NCI-H1930 (cell line): ENCODE results near the gene LRRIQ4.

ENCODE experiments used
- DNase-seq, 2 experiments: peaks; one replicate each; lab custom pipeline; 2025; lab: John Stamatoyannopoulos, UW

The LRRIQ4 gene

GRCh38 chr3:169809230-169809795, 3.4 kb upstream of the LRRIQ4 start:
- DNase-seq, result no peak

GRCh38 chr3:169811631-169812331, 889 bp upstream of the LRRIQ4 start:
- peak; percentile 12 to 14 for DNase-seq

GRCh38 chr3:169813278-169813677, 608 bp downstream of the LRRIQ4 start:
- no peak for DNase-seq

DNA sequence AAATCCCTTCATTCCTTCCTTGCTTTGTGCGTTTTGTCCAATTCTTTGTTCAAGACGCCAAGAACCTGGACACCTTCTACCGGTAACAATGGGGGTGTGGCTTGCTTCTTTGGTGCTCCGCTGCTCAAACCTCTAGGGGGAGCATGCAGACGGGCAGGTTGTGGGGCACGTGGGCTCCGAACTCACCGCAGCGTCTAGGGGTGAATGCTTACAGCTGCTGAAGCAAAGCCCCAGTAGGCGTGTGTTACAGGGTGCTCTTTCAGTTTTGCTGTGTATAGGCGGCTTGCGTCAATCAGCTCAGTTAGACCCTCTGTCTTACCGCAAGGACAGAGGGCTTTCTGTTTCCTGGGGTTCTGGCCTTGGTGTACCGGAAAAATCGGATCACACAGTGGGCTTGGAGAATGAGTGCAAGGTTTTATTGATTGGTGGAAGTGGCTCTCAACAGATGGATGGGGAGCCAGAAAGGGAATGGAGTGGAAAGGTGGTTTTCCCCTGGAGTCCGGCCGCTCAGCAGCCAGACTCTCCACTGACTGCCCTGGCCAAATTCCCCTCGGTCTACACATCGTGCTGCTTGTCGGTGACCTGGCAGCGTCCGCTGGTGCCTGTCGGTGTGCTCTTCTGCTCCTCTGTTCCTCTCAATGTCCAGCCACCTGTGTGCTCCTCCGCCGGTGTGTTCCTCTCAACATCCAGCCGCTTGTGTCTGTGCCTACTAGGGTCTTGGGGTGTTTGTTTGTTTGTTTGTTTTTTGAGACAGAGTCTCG, 1.3 kb downstream of the LRRIQ4 start:
- peak; percentile 13 to 18 for DNase-seq

DNA sequence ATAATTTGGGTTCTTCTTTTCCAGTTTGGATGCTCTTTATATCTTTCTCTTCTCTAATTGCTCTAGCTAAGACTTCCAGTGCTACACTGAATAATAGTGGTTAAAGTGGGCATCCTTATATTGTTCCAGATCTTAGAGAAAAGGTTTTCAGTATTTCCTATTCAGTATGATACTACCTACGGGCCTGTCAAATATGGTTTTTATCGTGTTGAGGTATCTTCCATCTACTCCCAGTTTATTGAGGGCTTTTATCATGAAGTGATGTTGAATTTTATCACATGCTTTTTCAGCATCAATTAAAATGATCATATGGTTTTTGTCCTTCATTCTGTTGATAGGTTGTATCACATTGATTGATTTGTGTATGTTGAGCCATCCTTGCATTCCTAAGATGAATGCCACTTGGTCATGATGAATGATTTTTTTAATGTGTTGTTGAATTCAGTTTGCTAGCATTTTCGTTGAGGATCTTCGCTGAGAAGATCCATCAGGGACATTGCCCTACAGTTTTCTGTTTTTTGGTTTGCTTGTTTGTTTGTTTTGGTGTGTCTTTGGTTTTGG, 3.0 kb downstream of the LRRIQ4 start:
- no peak for DNase-seq

- no peak for DNase-seq
Observed at GRCh38 chr3:169818316-169818715, 5.6 kb downstream of the LRRIQ4 start.

DNA sequence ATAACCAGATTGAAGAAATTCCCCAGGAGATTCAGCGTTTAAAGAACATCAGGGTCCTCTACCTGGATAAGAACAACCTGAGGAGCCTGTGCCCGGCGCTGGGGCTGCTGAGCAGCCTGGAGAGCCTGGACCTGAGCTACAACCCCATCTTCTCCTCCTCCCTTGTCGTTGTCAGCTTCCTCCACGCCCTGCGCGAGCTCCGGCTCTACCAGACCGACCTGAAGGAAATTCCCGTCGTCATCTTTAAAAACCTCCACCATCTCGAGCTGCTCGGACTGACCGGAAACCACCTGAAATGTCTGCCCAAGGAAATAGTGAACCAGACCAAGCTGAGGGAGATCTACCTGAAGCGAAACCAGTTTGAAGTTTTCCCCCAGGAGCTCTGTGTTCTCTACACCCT, 9.4 kb downstream of the LRRIQ4 start:
- DNase-seq, result no peak

DNA sequence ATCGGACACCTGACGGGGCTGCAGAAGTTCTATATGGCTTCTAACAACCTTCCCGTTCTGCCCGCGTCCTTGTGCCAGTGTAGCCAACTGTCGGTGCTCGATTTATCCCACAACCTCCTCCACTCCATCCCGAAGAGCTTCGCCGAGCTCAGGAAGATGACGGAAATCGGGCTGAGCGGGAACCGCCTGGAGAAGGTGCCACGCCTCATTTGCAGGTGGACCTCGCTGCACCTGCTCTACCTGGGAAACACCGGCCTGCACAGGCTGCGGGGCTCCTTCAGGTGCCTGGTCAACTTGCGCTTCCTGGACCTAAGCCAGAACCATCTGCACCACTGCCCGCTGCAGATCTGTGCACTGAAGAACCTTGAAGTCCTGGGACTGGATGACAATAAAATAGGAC, 9.9 kb downstream of the LRRIQ4 start:
- no peak for DNase-seq

- DNase-seq, result no peak
Observed at GRCh38 chr3:169822983-169823382, 10.3 kb downstream of the LRRIQ4 start.

DNA sequence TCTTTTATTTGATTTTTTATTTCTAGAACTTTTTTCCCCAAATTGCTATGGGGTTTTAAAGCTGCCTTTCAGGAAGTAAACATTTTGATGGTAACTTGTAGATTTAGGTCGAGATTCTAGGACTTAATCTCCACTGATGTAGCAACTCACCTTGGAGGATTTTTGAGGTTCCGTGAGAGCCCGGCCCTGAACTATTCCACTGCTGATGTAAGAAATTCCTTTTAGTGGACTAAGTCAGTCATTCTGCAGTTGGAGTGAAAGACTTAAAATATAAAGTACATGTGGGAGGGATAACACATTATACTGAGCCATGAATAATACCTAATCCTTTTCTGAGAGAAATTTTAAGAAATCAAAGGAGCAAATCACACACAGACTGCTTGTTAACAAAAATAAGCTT, 12.6 kb downstream of the LRRIQ4 start:
- no peak for DNase-seq

GRCh38 chr3:169827712-169828111, 15.0 kb downstream of the LRRIQ4 start:
- no peak for DNase-seq

DNA sequence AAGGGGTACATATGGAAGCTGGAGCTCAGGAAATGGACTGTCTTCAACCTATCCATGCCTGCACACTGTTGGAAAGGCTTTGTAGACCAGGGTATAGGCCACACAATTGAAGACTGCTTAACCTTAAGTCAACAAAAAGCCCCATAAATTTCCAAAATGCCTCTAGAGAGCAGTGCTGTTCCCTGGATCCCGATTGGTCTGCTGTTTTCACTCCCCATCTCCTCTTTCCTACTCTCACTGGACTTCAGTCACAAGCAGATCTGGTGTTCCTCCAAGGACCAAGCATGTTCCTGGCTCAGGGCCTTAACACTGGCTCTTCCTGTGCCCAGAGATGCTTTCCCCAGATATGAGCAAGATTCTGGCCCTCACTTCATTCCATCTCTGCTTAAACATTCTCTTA, 22.9 kb downstream of the LRRIQ4 start:
- no peak for DNase-seq

- DNase-seq, result no peak
Observed at GRCh38 chr3:169836078-169836941, 23.6 kb downstream of the LRRIQ4 start.

DNA sequence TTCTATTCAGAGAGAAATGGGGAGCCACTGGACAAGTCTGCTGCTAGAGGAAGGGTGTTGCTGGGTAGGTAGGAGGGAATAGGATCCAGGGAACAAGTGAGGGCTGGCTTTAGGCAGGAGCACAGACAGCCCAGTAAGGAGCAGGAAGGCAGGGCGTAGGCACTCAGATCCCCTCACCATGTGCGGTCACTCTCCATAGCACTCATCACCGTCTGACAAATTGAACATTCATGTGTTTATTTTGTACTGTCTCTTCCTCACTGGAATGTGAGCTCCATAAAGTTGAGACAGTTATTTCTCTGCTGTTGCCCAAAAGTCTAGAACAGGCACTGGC, 24.2 kb downstream of the LRRIQ4 start:
- no peak for DNase-seq

- no peak for DNase-seq
Observed at GRCh38 chr3:169838511-169839030, 25.9 kb downstream of the LRRIQ4 start.

GRCh38 chr3:169841171-169841570, 28.5 kb downstream of the LRRIQ4 start:
- no peak for DNase-seq

DNA sequence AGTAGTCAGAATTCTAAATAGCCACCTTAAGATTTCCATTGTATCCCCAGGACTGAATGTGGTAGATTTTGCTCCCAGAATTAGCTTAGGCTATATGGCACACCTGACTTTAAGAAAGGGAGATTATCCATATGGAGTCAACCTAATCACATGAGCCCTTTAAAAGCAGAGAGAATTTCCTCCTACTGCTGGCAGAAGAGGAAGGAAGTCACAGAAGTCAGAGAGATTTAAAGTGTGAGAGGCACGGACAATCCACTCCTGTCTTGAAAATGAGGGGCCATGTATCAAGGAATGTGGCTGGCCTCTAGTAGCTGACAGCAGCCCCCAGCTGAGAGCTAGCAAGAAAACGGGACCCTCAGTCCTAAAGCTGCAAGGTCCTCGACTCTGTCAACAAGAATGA, 30.3 kb downstream of the LRRIQ4 start:
- DNase-seq, result no peak

GRCh38 chr3:169846458-169847193, 34.0 kb downstream of the LRRIQ4 start:
- no peak for DNase-seq

DNA sequence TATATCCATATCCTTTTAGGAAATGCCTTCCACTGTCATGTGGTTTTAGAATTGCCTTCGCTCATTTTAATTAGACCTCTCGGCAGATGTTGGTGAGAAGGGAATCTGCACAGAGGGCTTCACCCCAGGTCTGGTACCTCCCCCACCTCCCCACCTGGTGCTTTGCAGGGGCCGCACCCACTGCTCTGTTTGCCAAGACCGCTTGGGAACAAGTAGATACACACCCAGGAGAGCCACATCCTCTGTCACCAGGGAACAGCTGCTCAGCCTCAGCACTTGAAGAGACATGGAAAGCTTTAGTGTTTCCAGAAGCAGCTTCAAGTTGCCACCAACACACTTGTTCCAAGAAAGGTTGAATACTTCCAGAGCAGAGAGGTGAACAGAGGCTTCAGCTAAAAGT, 35.2 kb downstream of the LRRIQ4 start:
- no peak for DNase-seq

DNA sequence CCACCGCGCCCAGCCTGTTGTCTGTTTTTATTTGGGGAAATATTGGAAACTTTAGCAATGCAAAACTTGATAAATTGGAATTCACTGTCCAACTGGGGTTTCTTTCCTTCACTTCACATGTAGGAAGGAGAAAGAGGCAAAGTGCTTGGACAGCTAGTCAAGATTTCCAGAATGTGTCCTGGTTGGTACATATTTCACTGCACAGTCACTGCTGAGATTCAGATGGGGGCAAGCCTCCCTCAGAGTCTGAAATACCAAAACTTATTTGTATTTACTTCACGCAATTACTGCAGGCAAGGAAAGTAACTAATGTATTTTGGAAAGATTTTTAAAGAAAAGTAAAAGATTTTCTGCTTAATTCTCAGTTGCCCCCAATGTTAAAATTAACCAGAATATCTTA, 36.1 kb downstream of the LRRIQ4 start:
- no peak for DNase-seq

DNA sequence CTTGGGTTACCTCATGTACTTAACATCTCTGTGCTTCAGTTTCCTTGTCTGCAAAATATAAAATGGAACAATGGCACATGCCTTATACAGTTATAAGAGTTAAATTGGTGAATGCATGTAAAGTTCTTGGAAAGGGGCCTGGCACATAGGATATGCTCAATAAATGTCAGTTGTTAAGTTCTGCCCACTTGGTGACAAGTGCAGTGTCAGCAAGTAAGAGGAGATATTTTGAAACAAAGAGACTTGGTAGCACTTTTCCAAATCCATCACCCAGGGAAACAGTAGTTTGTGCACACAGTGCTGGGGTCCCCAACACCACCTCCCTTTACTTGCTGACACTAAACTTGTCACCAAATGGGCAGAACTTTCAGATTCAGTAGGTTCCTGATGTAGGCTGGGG, 37.9 kb downstream of the LRRIQ4 start:
- no peak for DNase-seq
